OCI-LY7 (cell line): ENCODE results near the gene CLDN16. TPM values are rescaled to one million over a fixed set of nuclear protein-coding genes. Genes with fewer than 3 reads are reported as not detected.

Experiments
- BruUV-seq: library from RNA; stranded (reverse); fragments of 400-500 nt; replicated peaks from 2 replicates; lab custom pipeline; 2021; lab: Mats Ljungman, UMichigan
- CTCF ChIA-PET: fragments of 300-600 bp; sonication (Branson Sonifier 250); formaldehyde crosslinking; loops from one replicate; lab custom pipeline; 2022; ENCODE audit warnings: antibody characterized with exemption; ENCODE audit not compliant: unreplicated experiment; lab: Charles Lee
- POLR2A ChIA-PET: fragments of 300-600 bp; sonication (Branson Sonifier 250); formaldehyde crosslinking; loops from one replicate; lab custom pipeline; 2022; ENCODE audit warnings: antibody characterized with exemption; lab: Charles Lee
- DNase-seq: peaks from one replicate; pipeline ENCODE4 v3.0.0-alpha.2; 2015; ENCODE audit warnings: low spot score
- H2AFZ ChIP-seq: fragments of 200-600 bp; sonication (generic), shearing (Covaris generic); 2 replicates; pipeline ENCODE4 v1.6.1; 2014; ENCODE audit warnings: mild to moderate bottlenecking, antibody characterized with exemption, low read length, moderate library complexity
- H3K27ac ChIP-seq: fragments of 200-600 bp; sonication (generic); 2 replicates; pipeline ENCODE4 v1.5.1; 2014; ENCODE audit warnings: mixed run types, low read depth, mild to moderate bottlenecking, moderate library complexity, low read length, inconsistent platforms; ENCODE audit not compliant: poor library complexity, severe bottlenecking
- H3K36me3 ChIP-seq: fragments of 200-600 bp; sonication (generic); 2 replicates; pipeline ENCODE4 v1.6.1; 2014; ENCODE audit warnings: mild to moderate bottlenecking, antibody characterized with exemption, low read length, moderate library complexity, mixed read lengths; ENCODE audit not compliant: insufficient read depth
- H3K4me1 ChIP-seq: fragments of 200-600 bp; sonication (generic); 2 replicates; pipeline ENCODE4 v1.5.1; 2014; ENCODE audit warnings: mild to moderate bottlenecking, low read length; ENCODE audit not compliant: insufficient read depth, poor library complexity, severe bottlenecking
- H3K4me2 ChIP-seq: fragments of 200-600 bp; sonication (generic); 2 replicates; pipeline ENCODE4 v1.6.1; 2014; ENCODE audit warnings: mild to moderate bottlenecking, low read length
- H3K4me3 ChIP-seq: fragments of 200-600 bp; sonication (generic); 2 replicates; pipeline ENCODE4 v1.5.1; 2014; ENCODE audit warnings: mild to moderate bottlenecking, low read depth, low read length; ENCODE audit not compliant: poor library complexity, severe bottlenecking
- H3K79me2 ChIP-seq: fragments of 200-600 bp; sonication (generic); 2 replicates; pipeline ENCODE4 v1.6.1; 2016; ENCODE audit warnings: low read depth, mild to moderate bottlenecking, low read length, moderate library complexity, mixed read lengths; ENCODE audit not compliant: insufficient read depth
- H3K9me2 ChIP-seq: fragments of 200-600 bp; sonication (generic); 2 replicates; pipeline ENCODE4 v1.6.1; 2016; ENCODE audit warnings: mild to moderate bottlenecking, low read length, mixed read lengths; ENCODE audit not compliant: insufficient read depth
- H3K9me3 ChIP-seq: fragments of 200-600 bp; sonication (generic); 2 replicates; pipeline ENCODE4 v1.6.1; 2014; ENCODE audit warnings: mild to moderate bottlenecking, mixed run types, low read length, mixed read lengths
- H4K20me1 ChIP-seq: fragments of 200-600 bp; sonication (generic); 2 replicates; pipeline ENCODE4 v1.6.1; 2014; ENCODE audit warnings: mild to moderate bottlenecking, antibody characterized with exemption, low read length, moderate library complexity, mixed read lengths; ENCODE audit not compliant: insufficient read depth
- CTCF ChIP-seq: fragments of 200-600 bp; sonication (generic); conservative IDR thresholded peaks from 2 replicates; pipeline ENCODE4 v1.5.1; 2014; ENCODE audit warnings: mild to moderate bottlenecking, antibody characterized with exemption, low read length, moderate library complexity, mixed read lengths
- EZH2phosphoT487 ChIP-seq: fragments of 200-600 bp; sonication (generic); IDR thresholded peaks from 2 replicates; pipeline ENCODE4 v1.6.1; 2018; ENCODE audit warnings: low read depth, borderline replicate concordance, mild to moderate bottlenecking, mixed run types, antibody characterized with exemption, low read length, moderate library complexity, mixed read lengths
- intact Hi-C: fragments of 100-400 bp; cut with micrococcal nuclease; formaldehyde crosslinking; loops from one replicate; pipeline ENCODE4 v1.10.0; 2022; ENCODE audit not compliant: unreplicated experiment
- total RNA-seq, 2 experiments: library from RNA; depleted of rRNA in 1 of 2; stranded (reverse); fragments of >200 nt in 1 of 2; shearing (Covaris generic) in 1 of 2; gene quantifications; 2 replicates each; pipeline ENCODE4 v1.2.3, GENCODE V29; 2014 to 2022

The CLDN16 gene
- total RNA-seq, 2 experiments from 2014 or later, result not detected

- Histone ChIP-seq H3K36me3 (no peaks in the 10 kb centered on the region), H3K4me1 (no peaks in the 10 kb centered on the region), H4K20me1 (no peaks in the 10 kb centered on the region), H3K9me2 (no peaks in the 10 kb centered on the region), H3K9me3 (no peaks in the 10 kb centered on the region), H3K27ac (no peak overlapping the region), H3K4me2 (no peak overlapping the region), H2AFZ (no peak overlapping the region), H3K4me3 (no peak overlapping the region), H3K79me2 (no peaks in the 10 kb centered on the region)
- no peak for TF ChIP-seq EZH2phosphoT487
- no peak for TF ChIP-seq CTCF
- intact Hi-C loops, result no loop called here
- DNase-seq, result no peak
- POLR2A ChIA-PET, result no interaction called here
- no TSS peak for BruUV-seq
- CTCF ChIA-PET, result no interaction called here
Measured at GRCh38 chr3:190382082-190382481, 5.9 kb upstream of the CLDN16 start.

GRCh38 chr3:190384309-190384756 is 3.6 kb upstream of the CLDN16 start:
- TF ChIP-seq EZH2phosphoT487 (no peak), CTCF (peak; percentile 65)
- no peaks in the 10 kb centered on the region for H3K4me1 ChIP-seq
- DNase-seq, result peak; percentile 37
- H3K9me2 ChIP-seq, result no peaks in the 10 kb centered on the region
- no peak overlapping the region for H3K4me2 ChIP-seq
- ChIA-PET CTCF (interaction anchor here (1.0 kb wide), 1 partner anchor 12 kb away, joined by 3 read pairs; no protein-coding TSS in a partner anchor), POLR2A (interaction anchor here (1.2 kb wide), 1 partner anchor 15 kb away, joined by 5 read pairs; no protein-coding TSS in a partner anchor)
- no peaks in the 10 kb centered on the region for H4K20me1 ChIP-seq
- intact Hi-C loops, result no loop called here
- no peaks in the 10 kb centered on the region for H3K36me3 ChIP-seq
- no peak overlapping the region for H3K4me3 ChIP-seq
- no TSS peak for BruUV-seq
- H3K27ac ChIP-seq, result no peak overlapping the region
- H3K9me3 ChIP-seq, result no peaks in the 10 kb centered on the region
- H3K79me2 ChIP-seq, result no peaks in the 10 kb centered on the region
- no peak overlapping the region for H2AFZ ChIP-seq

DNA sequence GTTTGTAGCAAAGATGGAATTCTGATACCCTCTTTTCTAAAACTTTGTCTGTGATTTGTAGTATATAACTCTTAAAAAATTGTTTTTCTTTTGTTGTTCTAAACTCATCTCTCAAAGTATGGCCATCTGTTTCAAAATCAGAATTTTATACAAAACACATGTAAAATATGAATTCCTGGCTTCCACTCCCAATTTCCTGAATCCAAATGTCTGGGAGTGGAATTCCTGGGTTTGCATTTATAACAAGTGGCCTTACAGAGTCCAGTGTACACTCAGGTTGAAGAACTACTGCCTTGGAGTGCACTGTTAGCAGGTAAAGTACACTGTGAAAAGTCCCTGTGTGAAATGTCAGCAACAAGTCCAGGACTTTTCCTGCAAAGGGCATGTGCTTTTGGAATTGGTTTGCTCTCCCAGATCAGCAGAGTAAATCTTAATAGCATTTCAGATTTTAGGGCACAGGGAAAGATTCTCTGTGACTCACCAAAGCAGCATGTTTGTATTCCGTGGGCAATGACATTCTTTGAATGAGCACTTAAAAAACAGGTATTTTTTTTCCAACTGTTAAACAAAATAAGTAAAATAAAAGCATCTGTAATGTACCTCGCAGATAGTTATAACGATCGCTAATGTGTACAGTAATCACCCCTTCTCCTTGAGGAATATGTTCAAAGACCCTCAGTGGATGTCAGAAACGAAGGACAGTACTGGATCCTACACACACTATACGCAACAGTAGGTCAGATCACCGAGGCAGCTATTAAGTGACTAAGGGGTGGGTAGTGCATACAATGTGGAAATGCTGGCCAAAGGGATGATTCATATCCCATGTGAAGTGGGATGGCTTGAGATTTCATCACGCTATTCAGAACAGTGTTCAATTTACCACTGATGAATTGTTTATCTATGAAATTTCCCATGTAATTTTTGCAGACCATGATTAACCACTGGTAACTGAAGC is 2.0 kb upstream of the CLDN16 start:
- BruUV-seq, result no TSS peak
- no peak overlapping the region for H3K27ac ChIP-seq
- DNase-seq, result no peak
- H3K4me2 ChIP-seq, result no peak overlapping the region
- no peaks in the 10 kb centered on the region for H4K20me1 ChIP-seq
- H3K9me2 ChIP-seq, result no peaks in the 10 kb centered on the region
- H3K79me2 ChIP-seq, result no peaks in the 10 kb centered on the region
- H3K4me3 ChIP-seq, result no peak overlapping the region
- no peak for TF ChIP-seq CTCF
- no peak for TF ChIP-seq EZH2phosphoT487
- H2AFZ ChIP-seq, result no peak overlapping the region
- intact Hi-C loops, result no loop called here
- no peaks in the 10 kb centered on the region for H3K4me1 ChIP-seq
- ChIA-PET CTCF (interaction anchor here (0.6 kb wide), 1 partner anchor 1155 kb away, joined by 3 read pairs; no protein-coding TSS in a partner anchor), POLR2A (no interaction called here)
- H3K9me3 ChIP-seq, result no peaks in the 10 kb centered on the region
- no peaks in the 10 kb centered on the region for H3K36me3 ChIP-seq
